Ureter (tissue), 1 donor: ENCODE measurements around the gene PRR3. TPM values are rescaled to one million over a fixed set of nuclear protein-coding genes. Genes with fewer than 3 reads are reported as not detected.
"Not testable (repeated sequence)": the region's sequence is repeated elsewhere in the genome, so short reads cannot be mapped to it uniquely, and the experiment has no call there.

Experiments
- DNase-seq: peaks from one replicate; pipeline ENCODE4 v3.0.0-alpha.2; 2020; ENCODE audit warnings: low spot score
- total RNA-seq: library from RNA; stranded (reverse); gene quantifications from one replicate; pipeline ENCODE4 v1.2.4, GENCODE V29; 2023
- donor health status: DM: yes; HTN: yes; CAD: no.

The PRR3 gene, protein sequence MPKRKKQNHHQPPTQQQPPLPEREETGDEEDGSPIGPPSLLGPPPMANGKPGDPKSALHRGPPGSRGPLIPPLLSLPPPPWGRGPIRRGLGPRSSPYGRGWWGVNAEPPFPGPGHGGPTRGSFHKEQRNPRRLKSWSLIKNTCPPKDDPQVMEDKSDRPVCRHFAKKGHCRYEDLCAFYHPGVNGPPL
- total RNA-seq = 17.3 TPM

GRCh38 chr6:30556906-30557682 lies at the start of gene PRR3:
TSS of gene PRR3 (plus strand) at chr6:30557295. CDS start at chr6:30557345, 50 bp downstream.
- peak; percentile 91 for DNase-seq

DNA sequence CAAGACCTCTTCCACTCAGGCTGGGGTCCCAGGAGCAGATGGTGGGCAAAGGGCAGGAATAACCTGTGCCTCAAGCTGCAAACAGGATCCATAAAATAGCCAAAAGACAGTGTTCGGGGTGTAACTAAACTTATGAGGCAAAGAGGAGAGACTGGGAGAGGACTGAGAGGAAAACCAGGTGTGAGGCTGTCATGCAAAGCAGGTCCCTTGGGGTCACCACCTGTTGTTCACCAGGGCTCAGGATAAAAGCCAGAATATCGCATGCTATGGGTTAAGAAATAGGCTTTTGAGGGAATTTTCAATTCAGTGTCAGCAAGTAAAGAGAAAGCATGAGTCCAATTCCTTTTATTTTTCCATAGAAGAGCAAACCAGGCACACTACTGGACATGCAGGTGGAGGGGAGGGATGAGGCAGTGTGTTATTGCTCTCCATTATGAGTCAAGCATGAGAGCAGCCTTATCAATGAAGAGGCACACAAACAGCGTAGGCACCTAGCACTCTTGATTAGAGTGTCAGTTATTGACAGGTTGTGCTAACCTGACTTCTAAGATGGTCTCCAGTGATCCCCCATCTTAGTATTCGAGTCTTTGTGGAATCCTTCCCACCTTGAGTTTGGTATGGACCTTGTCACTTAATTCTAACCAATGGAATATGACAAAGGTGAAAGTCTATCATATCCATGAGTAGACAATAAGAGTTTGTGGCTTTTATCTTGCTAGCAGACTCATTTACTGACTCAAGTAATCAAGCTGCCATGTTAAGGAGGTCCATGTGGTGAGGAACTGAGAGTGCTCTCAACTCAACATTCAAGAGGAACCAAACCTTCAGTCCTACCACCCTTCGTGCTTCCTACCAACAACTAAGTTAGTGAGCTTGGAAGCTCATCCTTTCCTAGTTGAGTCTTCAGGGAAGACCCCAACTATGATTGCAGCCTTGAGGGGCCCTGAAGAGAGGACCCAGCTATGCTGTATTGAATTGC lies 49.0 kb upstream of the PRR3 start:
- DNase-seq = no peak

GRCh38 chr6:30508890-30509736 lies 48.0 kb upstream of the PRR3 start:
- DNase-seq = no peak

DNA sequence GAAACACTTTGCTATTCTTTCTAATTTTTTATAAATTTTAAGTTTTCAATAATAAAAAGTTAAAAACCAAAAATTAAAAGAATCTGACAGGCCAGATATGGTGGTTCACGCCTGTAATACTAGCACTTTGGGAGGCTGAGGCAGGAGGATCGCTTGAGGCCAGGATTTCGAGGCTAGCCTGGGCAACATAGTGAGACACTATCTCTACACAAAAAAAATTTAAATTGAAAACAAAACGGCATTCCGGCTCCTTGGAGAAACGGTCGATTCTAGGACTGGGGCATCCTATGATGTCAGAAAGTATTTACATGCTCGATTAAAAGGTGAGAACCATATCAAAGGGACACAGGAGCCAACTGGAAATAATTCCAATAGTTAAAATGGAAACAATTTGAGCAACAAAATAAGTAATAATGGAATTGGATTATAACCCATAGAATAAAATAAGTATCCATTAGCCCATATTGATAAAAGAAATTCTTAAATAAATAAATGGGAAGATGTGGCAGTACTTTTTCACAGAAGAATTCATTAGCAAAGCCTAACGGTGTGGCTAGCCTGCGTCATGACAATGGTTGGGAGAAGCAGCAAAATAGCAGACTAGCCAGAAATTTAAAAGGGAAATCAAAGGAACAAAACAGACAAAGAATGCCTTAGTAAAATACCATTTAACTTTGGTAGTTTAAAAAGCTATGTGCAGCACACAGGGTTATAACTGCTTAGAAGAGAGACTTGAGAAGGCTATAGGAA lies 46.5 kb upstream of the PRR3 start:
- no peak for DNase-seq

- DNase-seq = no peak
Measured at GRCh38 chr6:30511169-30511546, 45.9 kb upstream of the PRR3 start.

GRCh38 chr6:30513451-30513850 lies 43.6 kb upstream of the PRR3 start:
- no peak for DNase-seq

GRCh38 chr6:30515106-30515505 lies 42.0 kb upstream of the PRR3 start:
- no peak for DNase-seq

GRCh38 chr6:30515944-30516753 lies 40.9 kb upstream of the PRR3 start:
- peak; percentile 92 for DNase-seq

GRCh38 chr6:30516754-30517076 lies 40.4 kb upstream of the PRR3 start:
- DNase-seq = not testable (repeated sequence)

DNA sequence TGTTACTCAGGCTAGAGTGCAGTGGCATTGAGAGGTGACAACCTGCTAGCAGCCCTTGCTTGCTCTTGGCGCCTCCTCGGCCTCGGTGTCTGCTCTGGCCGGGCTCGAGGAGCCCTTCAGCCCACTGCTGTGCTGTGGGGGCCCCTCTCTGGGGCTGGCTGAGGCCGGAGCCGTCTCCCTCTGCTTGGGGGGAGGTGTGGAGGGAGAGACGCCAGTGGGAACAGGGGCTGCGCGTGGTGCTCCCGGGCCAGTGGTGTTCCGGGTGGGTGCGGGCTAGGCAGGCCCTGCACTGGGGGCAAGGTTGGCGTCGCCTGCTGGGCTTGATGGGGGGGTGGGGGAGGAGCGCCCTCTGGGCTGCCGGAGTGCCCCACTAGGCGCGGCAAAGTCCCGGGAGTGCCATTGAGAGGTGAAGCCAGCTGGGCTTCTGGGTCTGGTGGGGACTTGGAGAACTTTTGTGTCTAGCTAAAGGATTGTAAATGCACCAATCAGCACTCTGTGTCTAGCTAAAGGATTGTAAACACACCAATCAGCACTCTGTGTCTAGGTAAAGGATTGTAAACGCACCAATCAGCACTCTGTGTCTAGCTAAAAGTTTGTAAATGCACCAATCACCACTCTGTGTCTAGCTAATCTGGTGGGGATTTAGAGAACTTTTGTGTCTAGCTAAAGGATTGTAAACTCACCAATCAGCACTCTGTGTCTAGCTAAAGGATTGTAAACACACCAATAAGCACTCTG lies 39.2 kb upstream of the PRR3 start:
- DNase-seq = not testable (repeated sequence)

- not testable (repeated sequence) for DNase-seq
Measured at GRCh38 chr6:30518505-30519145, 38.5 kb upstream of the PRR3 start.

- no peak for DNase-seq
Measured at GRCh38 chr6:30520522-30520921, 36.6 kb upstream of the PRR3 start.

GRCh38 chr6:30521082-30521481 lies 36.0 kb upstream of the PRR3 start:
- DNase-seq = peak; percentile 77

GRCh38 chr6:30521952-30522351 lies 35.1 kb upstream of the PRR3 start:
- DNase-seq = not testable (repeated sequence)

- not testable (repeated sequence) for DNase-seq
Measured at GRCh38 chr6:30526444-30526843, 30.7 kb upstream of the PRR3 start.

DNA sequence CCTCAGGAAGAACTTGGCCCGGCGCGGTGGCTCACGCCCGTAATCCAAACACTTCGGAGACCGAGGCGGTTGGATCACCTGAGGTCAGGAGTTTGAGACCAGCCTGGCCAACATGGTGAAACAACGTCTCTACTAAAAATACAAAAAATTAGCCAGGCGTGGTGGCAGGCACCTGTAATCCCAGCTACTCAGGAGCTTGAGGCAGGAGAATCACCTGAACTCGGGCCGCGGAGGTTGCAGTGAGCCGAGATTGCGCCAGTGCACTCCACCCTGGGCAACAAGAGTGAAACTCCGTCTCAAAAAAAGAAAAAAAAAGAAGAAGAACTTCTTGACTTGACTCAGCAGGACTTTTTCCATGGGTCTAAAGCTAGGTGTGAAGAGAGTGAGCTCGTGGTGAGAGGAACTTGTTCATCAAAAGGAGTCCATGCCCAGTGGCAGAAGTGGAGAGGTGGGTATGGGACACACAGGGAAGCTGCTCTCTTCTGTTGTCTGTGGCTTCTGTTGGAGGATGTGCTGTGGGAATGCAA lies 27.7 kb upstream of the PRR3 start:
- not testable (repeated sequence) for DNase-seq

- no peak for DNase-seq
Measured at GRCh38 chr6:30530014-30530413, 27.1 kb upstream of the PRR3 start.
